Uterus (tissue), 2 donors: ENCODE measurements around the gene BSDC1.

Experiments
- POLR2A ChIP-seq, 2 donors: fragments of 450-650 bp; IDR thresholded peaks; one replicate each; pipeline ENCODE4 v1.6.1; 2016; ENCODE audit warnings: antibody characterized with exemption in 2 of 2, mild to moderate bottlenecking in 1 of 2, moderate library complexity in 1 of 2
- TF ChIP-seq, protein P1 (sequence below), 4 experiments: fragments of 200-600 bp in 2 of 4; fragments of 450-650 bp in 2 of 4; sonication (generic) in 2 of 4; IDR thresholded peaks; one replicate each; pipeline ENCODE4 v1.5.1; 2016 to 2019; ENCODE audit warnings: antibody characterized with exemption in 4 of 4, mild to moderate bottlenecking in 2 of 4, moderate library complexity in 1 of 4

DNA sequence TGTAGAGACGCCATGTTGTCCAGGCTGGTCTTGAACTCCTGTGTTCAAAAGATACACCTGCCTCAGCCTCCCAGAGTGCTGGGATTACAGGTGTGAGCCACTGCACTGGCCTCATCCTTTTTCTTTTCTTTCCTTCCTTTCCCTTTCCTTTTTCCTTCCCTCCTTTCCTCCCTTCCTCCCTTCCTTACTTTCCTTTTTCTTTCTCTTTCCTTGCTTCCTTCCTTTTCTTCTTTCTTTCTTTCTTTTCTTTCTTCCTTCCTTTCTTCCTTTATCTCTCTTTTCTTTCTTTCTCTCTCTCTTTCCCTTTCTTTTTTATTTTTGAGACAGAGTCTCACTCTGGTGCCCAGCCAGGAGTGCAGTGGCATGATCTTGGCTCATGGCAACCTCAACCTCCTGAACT is 37.8 kb downstream of the BSDC1 start:
- TF ChIP-seq, protein P1, sequence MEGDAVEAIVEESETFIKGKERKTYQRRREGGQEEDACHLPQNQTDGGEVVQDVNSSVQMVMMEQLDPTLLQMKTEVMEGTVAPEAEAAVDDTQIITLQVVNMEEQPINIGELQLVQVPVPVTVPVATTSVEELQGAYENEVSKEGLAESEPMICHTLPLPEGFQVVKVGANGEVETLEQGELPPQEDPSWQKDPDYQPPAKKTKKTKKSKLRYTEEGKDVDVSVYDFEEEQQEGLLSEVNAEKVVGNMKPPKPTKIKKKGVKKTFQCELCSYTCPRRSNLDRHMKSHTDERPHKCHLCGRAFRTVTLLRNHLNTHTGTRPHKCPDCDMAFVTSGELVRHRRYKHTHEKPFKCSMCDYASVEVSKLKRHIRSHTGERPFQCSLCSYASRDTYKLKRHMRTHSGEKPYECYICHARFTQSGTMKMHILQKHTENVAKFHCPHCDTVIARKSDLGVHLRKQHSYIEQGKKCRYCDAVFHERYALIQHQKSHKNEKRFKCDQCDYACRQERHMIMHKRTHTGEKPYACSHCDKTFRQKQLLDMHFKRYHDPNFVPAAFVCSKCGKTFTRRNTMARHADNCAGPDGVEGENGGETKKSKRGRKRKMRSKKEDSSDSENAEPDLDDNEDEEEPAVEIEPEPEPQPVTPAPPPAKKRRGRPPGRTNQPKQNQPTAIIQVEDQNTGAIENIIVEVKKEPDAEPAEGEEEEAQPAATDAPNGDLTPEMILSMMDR (IDR thresholded peaks at IDR 0.05), result no peak
- no peak for TF ChIP-seq POLR2A (IDR thresholded peaks at IDR 0.05)
